ENCODE data around the gene INCA1.

DNA sequence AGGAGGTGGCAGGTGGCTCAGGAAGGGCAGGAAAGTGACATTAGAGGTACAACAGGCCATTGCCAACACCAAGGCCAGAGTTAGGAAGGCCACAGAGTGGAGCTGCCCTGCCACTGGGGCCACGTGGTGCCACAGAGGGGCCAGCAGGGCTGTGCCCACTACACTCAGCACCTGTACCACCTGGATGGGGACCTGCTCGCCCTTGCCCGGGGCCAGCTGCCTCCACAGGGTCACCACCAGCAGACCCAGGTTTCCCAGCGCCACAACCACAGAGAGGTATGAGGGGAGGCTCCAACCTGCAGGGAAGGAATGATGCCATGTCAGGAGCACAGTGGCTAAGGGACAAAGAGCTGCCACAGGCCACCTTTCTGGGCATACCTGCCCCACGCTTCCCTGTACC is 36.7 kb upstream of the INCA1 start:
- TF ChIP-seq, protein P1, sequence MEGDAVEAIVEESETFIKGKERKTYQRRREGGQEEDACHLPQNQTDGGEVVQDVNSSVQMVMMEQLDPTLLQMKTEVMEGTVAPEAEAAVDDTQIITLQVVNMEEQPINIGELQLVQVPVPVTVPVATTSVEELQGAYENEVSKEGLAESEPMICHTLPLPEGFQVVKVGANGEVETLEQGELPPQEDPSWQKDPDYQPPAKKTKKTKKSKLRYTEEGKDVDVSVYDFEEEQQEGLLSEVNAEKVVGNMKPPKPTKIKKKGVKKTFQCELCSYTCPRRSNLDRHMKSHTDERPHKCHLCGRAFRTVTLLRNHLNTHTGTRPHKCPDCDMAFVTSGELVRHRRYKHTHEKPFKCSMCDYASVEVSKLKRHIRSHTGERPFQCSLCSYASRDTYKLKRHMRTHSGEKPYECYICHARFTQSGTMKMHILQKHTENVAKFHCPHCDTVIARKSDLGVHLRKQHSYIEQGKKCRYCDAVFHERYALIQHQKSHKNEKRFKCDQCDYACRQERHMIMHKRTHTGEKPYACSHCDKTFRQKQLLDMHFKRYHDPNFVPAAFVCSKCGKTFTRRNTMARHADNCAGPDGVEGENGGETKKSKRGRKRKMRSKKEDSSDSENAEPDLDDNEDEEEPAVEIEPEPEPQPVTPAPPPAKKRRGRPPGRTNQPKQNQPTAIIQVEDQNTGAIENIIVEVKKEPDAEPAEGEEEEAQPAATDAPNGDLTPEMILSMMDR (IDR thresholded peaks at IDR 0.05): no peak
- no peak for TF ChIP-seq ZFX (IDR thresholded peaks at IDR 0.05; ENCODE audit: borderline replicate concordance)

All from 22Rv1 (cell line).